SK-N-SH (cell line): Measurements from ENCODE around the gene TEX9. TPM values are rescaled to one million over a fixed set of nuclear protein-coding genes. Genes with fewer than 3 reads are reported as not detected.

Source experiments
- CTCF ChIA-PET: fragments of 300-600, 350-600 bp; formaldehyde crosslinking; extraction: SDS; loops from one replicate; lab custom pipeline; 2021; lab: Yijun Ruan, JAX
- POLR2A ChIA-PET: fragments of 350-600 bp; sonication (Branson Sonifier 250); formaldehyde crosslinking; extraction: SDS; loops from one replicate; lab custom pipeline; 2020; ENCODE audit warnings: antibody characterized with exemption, inconsistent platforms; lab: Yijun Ruan, JAX
- DNase-seq: peaks from one replicate; pipeline ENCODE4 v3.0.0; 2012
- H2AFZ ChIP-seq: fragments of 200-600 bp; sonication (generic); 2 replicates; pipeline ENCODE4 v1.8.1; 2016; ENCODE audit warnings: antibody characterized with exemption, mild to moderate bottlenecking, low read depth
- H3F3A ChIP-seq: fragments of 200-600 bp; sonication (generic); replicated peaks from 2 replicates; pipeline ENCODE3; 2016; ENCODE audit warnings: antibody characterized with exemption, mild to moderate bottlenecking; ENCODE audit not compliant: insufficient read depth
- H3K27ac ChIP-seq, 2 experiments: fragments of 200-500 bp in 1 of 2; fragments of 200-600 bp in 1 of 2; sonication (Bioruptor generic) in 1 of 2; sonication (generic), shearing (Covaris generic) in 1 of 2; 2 replicates each; pipeline versions ENCODE4 v1.5.1 to v1.6.1; 2014 to 2016; ENCODE audit warnings: low read depth in 2 of 2, inconsistent platforms in 1 of 2, low read length in 1 of 2, mild to moderate bottlenecking in 1 of 2, mixed read lengths in 1 of 2
- H3K27me3 ChIP-seq: fragments of 200-600 bp; sonication (generic), shearing (Covaris generic); 2 replicates; pipeline ENCODE4 v1.6.1; 2016; ENCODE audit warnings: mixed run types; ENCODE audit not compliant: insufficient read depth
- H3K36me3 ChIP-seq, 2 experiments: fragments of 200-500 bp in 1 of 2; fragments of 200-600 bp in 1 of 2; sonication (Bioruptor generic) in 1 of 2; sonication (generic) in 1 of 2; replicated peaks in 1 of 2; 2 replicates each; pipeline versions ENCODE3 to v1.5.1; 2014 to 2016; ENCODE audit warnings: low read length in 1 of 2, mild to moderate bottlenecking in 1 of 2; ENCODE audit not compliant: insufficient read depth in 2 of 2, control insufficient read depth in 1 of 2
- H3K4me1 ChIP-seq, 2 experiments: fragments of 200-500 bp in 1 of 2; fragments of 200-600 bp in 1 of 2; sonication (Bioruptor generic) in 1 of 2; sonication (generic), shearing (Covaris generic) in 1 of 2; 2 replicates each; pipeline versions ENCODE4 v1.5.1 to v1.6.1; 2014 to 2016; ENCODE audit warnings: low read depth in 1 of 2, low read length in 1 of 2, mixed run types in 1 of 2; ENCODE audit not compliant: insufficient read depth in 2 of 2, control insufficient read depth in 1 of 2
- H3K4me2 ChIP-seq: fragments of 200-600 bp; sonication (generic), shearing (Covaris generic); 2 replicates; pipeline ENCODE4 v1.6.1; 2017; ENCODE audit warnings: mixed run types
- H3K4me3 ChIP-seq, 2 experiments: fragments of 200-500 bp in 1 of 2; fragments of 200-600 bp in 1 of 2; sonication (Bioruptor generic) in 1 of 2; sonication (generic), shearing (Covaris generic) in 1 of 2; 2 replicates each; pipeline versions ENCODE4 v1.5.1 to v1.8.1; 2014 to 2016; ENCODE audit warnings: low read depth in 2 of 2, inconsistent platforms in 1 of 2, low read length in 1 of 2, mild to moderate bottlenecking in 1 of 2, mixed read lengths in 1 of 2, moderate library complexity in 1 of 2
- H3K79me2 ChIP-seq: fragments of 200-600 bp; sonication (generic); 2 replicates; pipeline ENCODE4 v1.8.1; 2017; ENCODE audit warnings: mild to moderate bottlenecking; ENCODE audit not compliant: insufficient read depth
- H3K9ac ChIP-seq: fragments of 200-600 bp; sonication (generic); 2 replicates; pipeline ENCODE4 v1.6.1; 2017; ENCODE audit warnings: mixed run types
- H3K9me2 ChIP-seq: fragments of 200-600 bp; sonication (generic); 2 replicates; pipeline ENCODE4 v1.6.1; 2017; ENCODE audit warnings: mixed run types
- H3K9me3 ChIP-seq: fragments of 200-600 bp; sonication (generic); 2 replicates; pipeline ENCODE4 v1.6.1; 2017; ENCODE audit warnings: mixed run types, mild to moderate bottlenecking, moderate library complexity
- H4K20me1 ChIP-seq: fragments of 200-600 bp; sonication (generic); 2 replicates; pipeline ENCODE4 v1.6.1; 2017; ENCODE audit warnings: mild to moderate bottlenecking, mixed run types; ENCODE audit not compliant: insufficient read depth
- CHD2 ChIP-seq: fragments of 150-350 bp; IDR thresholded peaks from 2 replicates; pipeline ENCODE4 v1.6.1; 2018; ENCODE audit warnings: low read length; ENCODE audit not compliant: partially characterized antibody
- EZH2phosphoT487 ChIP-seq: fragments of 200-600 bp; sonication (generic); IDR thresholded peaks from 2 replicates; pipeline ENCODE4 v1.6.1; 2017; ENCODE audit warnings: low read depth, mixed run types, mild to moderate bottlenecking, antibody characterized with exemption, moderate library complexity, borderline replicate concordance
- JUND ChIP-seq: IDR thresholded peaks from 2 replicates; pipeline ENCODE4 v1.4.0; 2012
- MEF2A ChIP-seq: IDR thresholded peaks from 2 replicates; pipeline ENCODE4 v1.4.0; 2012; ENCODE audit warnings: low read depth, borderline replicate concordance
- NRF1 ChIP-seq: IDR thresholded peaks from 2 replicates; pipeline ENCODE4 v1.6.1; 2012; ENCODE audit warnings: low read depth, mild to moderate bottlenecking, low read length
- RAD21 ChIP-seq: IDR thresholded peaks from 2 replicates; pipeline ENCODE4 v1.6.1; 2012; ENCODE audit warnings: mild to moderate bottlenecking, low read length
- RFX5 ChIP-seq: IDR thresholded peaks from 2 replicates; pipeline ENCODE4 v1.6.1; 2012; ENCODE audit warnings: mild to moderate bottlenecking, improper control_type of control experiment, low read length
- SIN3A ChIP-seq: IDR thresholded peaks from 2 replicates; pipeline ENCODE4 v1.6.1; 2012; ENCODE audit warnings: low read depth, mild to moderate bottlenecking, low read length, moderate library complexity, borderline replicate concordance
- TCF12 ChIP-seq: IDR thresholded peaks from 2 replicates; pipeline ENCODE4 v1.4.0; 2012
- TEAD4 ChIP-seq: IDR thresholded peaks from 2 replicates; pipeline ENCODE4 v1.4.0; 2012; ENCODE audit warnings: mild to moderate bottlenecking, borderline replicate concordance; ENCODE audit not compliant: insufficient read depth
- YY1 ChIP-seq: IDR thresholded peaks from 2 replicates; pipeline ENCODE4 v1.4.0; 2012; ENCODE audit warnings: low read depth, mild to moderate bottlenecking
- WGBS: methylation state at CpG from one replicate; pipeline ENCODE4 v1.1.6; 2017; ENCODE audit warnings: low lambda C conversion rate; 5-methylcytosine and 5-hydroxymethylcytosine counted together
- polyA plus RNA-seq, 3 experiments: library from polyadenylated mRNA; depleted of rRNA; stranded (reverse); fragments of >200 nt; gene quantifications; 2 replicates each; pipeline ENCODE4 v1.2.3, GENCODE V29; 2012
- TF ChIP-seq, protein P1 (sequence below): IDR thresholded peaks from 2 replicates; pipeline ENCODE4 v1.4.0; 2012; ENCODE audit warnings: low read depth, borderline replicate concordance
- TF ChIP-seq, protein P2 (sequence below): IDR thresholded peaks from 2 replicates; pipeline ENCODE4 v1.4.0; 2012; ENCODE audit warnings: low read depth, borderline replicate concordance
- TF ChIP-seq, protein P3 (sequence below): fragments of 150-350 bp; IDR thresholded peaks from 2 replicates; pipeline ENCODE4 v1.6.1; 2017; ENCODE audit warnings: antibody characterized with exemption, low read length, low read depth, borderline replicate concordance
- TF ChIP-seq, protein P4 (sequence below): fragments of 150-350 bp; IDR thresholded peaks from 2 replicates; pipeline ENCODE4 v1.6.1; 2016; ENCODE audit warnings: mild to moderate bottlenecking, low read depth, low read length

Gene TEX9
- polyA plus RNA-seq, 1 of the 3 experiments (the other 2 are of a cell fraction) = 1.9 TPM

DNA sequence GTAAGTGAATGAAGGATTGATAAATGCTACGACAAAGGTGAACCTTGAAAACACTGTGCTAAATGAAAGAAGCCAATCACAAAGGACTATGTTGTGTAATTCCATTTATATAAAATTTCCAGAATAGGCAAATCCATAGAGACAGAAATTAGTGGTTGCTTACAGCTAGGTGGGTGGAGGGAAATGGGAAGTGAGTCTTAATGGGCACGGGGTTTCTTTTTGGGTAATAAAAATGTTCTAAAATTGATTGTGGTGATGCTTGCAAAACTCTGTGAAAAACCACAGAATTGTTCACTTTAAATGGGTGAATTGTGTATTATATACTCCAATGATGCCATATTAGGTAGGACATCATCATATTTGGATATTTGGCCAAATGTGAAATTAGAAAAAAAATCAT, 20.9 kb upstream of the TEX9 start (continued):
- TF ChIP-seq, protein P1, sequence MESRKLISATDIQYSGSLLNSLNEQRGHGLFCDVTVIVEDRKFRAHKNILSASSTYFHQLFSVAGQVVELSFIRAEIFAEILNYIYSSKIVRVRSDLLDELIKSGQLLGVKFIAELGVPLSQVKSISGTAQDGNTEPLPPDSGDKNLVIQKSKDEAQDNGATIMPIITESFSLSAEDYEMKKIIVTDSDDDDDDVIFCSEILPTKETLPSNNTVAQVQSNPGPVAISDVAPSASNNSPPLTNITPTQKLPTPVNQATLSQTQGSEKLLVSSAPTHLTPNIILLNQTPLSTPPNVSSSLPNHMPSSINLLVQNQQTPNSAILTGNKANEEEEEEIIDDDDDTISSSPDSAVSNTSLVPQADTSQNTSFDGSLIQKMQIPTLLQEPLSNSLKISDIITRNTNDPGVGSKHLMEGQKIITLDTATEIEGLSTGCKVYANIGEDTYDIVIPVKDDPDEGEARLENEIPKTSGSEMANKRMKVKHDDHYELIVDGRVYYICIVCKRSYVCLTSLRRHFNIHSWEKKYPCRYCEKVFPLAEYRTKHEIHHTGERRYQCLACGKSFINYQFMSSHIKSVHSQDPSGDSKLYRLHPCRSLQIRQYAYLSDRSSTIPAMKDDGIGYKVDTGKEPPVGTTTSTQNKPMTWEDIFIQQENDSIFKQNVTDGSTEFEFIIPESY = no peak
- TF ChIP-seq CHD2 = no peak
- TF ChIP-seq NRF1 = no peak
- TF ChIP-seq, protein P2, sequence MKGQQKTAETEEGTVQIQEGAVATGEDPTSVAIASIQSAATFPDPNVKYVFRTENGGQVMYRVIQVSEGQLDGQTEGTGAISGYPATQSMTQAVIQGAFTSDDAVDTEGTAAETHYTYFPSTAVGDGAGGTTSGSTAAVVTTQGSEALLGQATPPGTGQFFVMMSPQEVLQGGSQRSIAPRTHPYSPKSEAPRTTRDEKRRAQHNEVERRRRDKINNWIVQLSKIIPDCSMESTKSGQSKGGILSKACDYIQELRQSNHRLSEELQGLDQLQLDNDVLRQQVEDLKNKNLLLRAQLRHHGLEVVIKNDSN = no peak
- TF ChIP-seq RFX5 = no peak
- TF ChIP-seq, protein P3, sequence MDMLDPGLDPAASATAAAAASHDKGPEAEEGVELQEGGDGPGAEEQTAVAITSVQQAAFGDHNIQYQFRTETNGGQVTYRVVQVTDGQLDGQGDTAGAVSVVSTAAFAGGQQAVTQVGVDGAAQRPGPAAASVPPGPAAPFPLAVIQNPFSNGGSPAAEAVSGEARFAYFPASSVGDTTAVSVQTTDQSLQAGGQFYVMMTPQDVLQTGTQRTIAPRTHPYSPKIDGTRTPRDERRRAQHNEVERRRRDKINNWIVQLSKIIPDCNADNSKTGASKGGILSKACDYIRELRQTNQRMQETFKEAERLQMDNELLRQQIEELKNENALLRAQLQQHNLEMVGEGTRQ = no peak
- TF ChIP-seq TEAD4 = no peak
- TF ChIP-seq YY1 = no peak
- TF ChIP-seq RAD21 = no peak

DNA sequence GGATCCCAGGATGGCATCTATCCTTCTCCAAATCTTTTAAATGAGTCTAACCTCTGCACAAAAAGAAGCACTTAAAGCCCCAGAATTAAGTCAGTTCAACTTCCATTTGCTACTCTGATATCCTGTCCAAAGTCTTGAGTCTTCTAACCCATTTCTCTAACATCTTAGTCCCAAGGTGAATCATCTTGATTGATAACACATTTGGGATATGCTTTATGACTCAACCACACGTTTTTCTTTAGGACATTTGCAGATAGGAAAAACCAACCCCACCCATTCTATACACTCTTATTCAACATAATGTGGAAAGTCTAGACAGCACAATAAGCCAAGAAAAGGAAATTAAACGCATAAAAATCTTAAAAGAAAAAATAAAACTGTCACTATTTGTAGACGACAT, 18.8 kb upstream of the TEX9 start:
- Histone ChIP-seq H3K79me2 (no peaks in the 10 kb centered on the region), H3K36me3 (no peaks in the 10 kb centered on the region), H3K27ac (no peak overlapping the region), H3K4me3 (no peak overlapping the region), H3K4me1 (no peaks in the 10 kb centered on the region), H3K9me2 (no peaks in the 10 kb centered on the region), H3K4me2 (no peak overlapping the region), H2AFZ (no peak overlapping the region), H3F3A (no peaks in the 10 kb centered on the region), H3K27me3 (no peaks in the 10 kb centered on the region), H3K9me3 (no peaks in the 10 kb centered on the region), H3K9ac (no peak overlapping the region), H4K20me1 (no peaks in the 10 kb centered on the region)
- TF ChIP-seq EZH2phosphoT487 (no peak), SIN3A (no peak), JUND (no peak), TCF12 (no peak), MEF2A (no peak)
- TF ChIP-seq, protein P4, sequence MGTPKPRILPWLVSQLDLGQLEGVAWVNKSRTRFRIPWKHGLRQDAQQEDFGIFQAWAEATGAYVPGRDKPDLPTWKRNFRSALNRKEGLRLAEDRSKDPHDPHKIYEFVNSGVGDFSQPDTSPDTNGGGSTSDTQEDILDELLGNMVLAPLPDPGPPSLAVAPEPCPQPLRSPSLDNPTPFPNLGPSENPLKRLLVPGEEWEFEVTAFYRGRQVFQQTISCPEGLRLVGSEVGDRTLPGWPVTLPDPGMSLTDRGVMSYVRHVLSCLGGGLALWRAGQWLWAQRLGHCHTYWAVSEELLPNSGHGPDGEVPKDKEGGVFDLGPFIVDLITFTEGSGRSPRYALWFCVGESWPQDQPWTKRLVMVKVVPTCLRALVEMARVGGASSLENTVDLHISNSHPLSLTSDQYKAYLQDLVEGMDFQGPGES = no peak
- 44% methylated on average over 3 of the region's 3 CpGs for WGBS
- CTCF ChIA-PET = no interaction called here
- POLR2A ChIA-PET = no interaction called here
- no peak for DNase-seq
